SHP77 treated with DMSO at 0.1 percent for 48 hours (cell line): ENCODE results near the gene PDE6A.
"Not testable (repeated sequence)": the region's sequence is repeated elsewhere in the genome, so short reads cannot be mapped to it uniquely, and the experiment has no call there.

ENCODE experiments used
- DNase-seq: peaks from one replicate; lab custom pipeline; 2025; lab: John Stamatoyannopoulos, UW

The PDE6A gene

GRCh38 chr5:149953436-149954121, 9.0 kb upstream of the PDE6A start:
- DNase-seq = no peak

- DNase-seq = no peak
These were observed 6.7 kb upstream of the PDE6A start for GRCh38 chr5:149951138-149951749.

- DNase-seq = no peak
These were observed 4.4 kb upstream of the PDE6A start for GRCh38 chr5:149948993-149949392.

GRCh38 chr5:149946118-149946517, 1.5 kb upstream of the PDE6A start:
- no peak for DNase-seq

GRCh38 chr5:149943177-149943949, 1.2 kb downstream of the PDE6A start:
- DNase-seq = not testable (repeated sequence)

GRCh38 chr5:149942741-149943169, 1.8 kb downstream of the PDE6A start:
- not testable (repeated sequence) for DNase-seq

- no peak for DNase-seq
These were observed 2.4 kb downstream of the PDE6A start for GRCh38 chr5:149942199-149942598.

- no peak for DNase-seq
These were observed 2.8 kb downstream of the PDE6A start for GRCh38 chr5:149941795-149942194.

- DNase-seq = no peak
These were observed 3.5 kb downstream of the PDE6A start for GRCh38 chr5:149940941-149941644.

- DNase-seq = no peak
These were observed 4.5 kb downstream of the PDE6A start for GRCh38 chr5:149940077-149940574.

GRCh38 chr5:149939546-149939945, 5.0 kb downstream of the PDE6A start:
- no peak for DNase-seq

GRCh38 chr5:149938791-149939358, 5.7 kb downstream of the PDE6A start:
- DNase-seq = no peak

GRCh38 chr5:149938279-149938678, 6.3 kb downstream of the PDE6A start:
- DNase-seq = no peak

GRCh38 chr5:149937610-149938009, 7.0 kb downstream of the PDE6A start:
- DNase-seq = peak; percentile 90

GRCh38 chr5:149936700-149937091, 7.9 kb downstream of the PDE6A start:
- DNase-seq = no peak

- no peak for DNase-seq
These were observed 8.4 kb downstream of the PDE6A start for GRCh38 chr5:149936044-149936699.

- DNase-seq = no peak
These were observed 9.1 kb downstream of the PDE6A start for GRCh38 chr5:149935431-149935901.

- peak; percentile 67 for DNase-seq
These were observed 11.9 kb downstream of the PDE6A start for GRCh38 chr5:149932445-149933350.

- peak; percentile 47 for DNase-seq
These were observed 12.6 kb downstream of the PDE6A start for GRCh38 chr5:149931992-149932436.
